ENCODE results near the gene ADSS2.
"Not testable (repeated sequence)": the region's sequence is repeated elsewhere in the genome, so short reads cannot be mapped to it uniquely, and the experiment has no call there.

Gene ADSS2

DNA sequence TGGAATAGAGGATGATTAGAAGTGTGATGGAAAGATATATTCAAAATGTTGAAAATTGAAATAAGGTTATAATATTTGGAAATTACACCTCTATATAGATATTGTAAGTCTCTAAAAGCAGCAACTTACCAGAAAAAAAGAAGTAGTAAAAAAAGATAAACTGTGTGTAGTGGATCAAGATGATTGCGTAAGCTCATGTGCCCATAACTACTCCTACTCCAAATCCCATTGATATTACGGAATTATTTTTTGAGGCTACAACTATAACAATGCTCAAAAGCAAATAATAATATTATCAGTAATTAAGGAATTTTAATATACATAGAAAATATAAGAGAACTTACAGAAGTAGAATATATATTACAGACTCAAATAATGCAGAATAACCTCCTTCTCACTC, 42.9 kb upstream of the ADSS2 start:
- Histone ChIP-seq H2AFZ (no peak overlapping the region), H3K4me1 (no peaks in the 10 kb centered on the region), H3K27ac (no peak overlapping the region), H3K4me3 (ENCODE audit: low read depth, low read length) (no peak overlapping the region), H3K4me2 (ENCODE audit: low read length) (no peak overlapping the region), H3K27me3 (ENCODE audit: control insufficient read depth, insufficient read depth, low read length) (no peaks in the 10 kb centered on the region), H3K9me3 (ENCODE audit: control insufficient read depth, low read length) (no peaks in the 10 kb centered on the region), H3K36me3 (ENCODE audit: control insufficient read depth, insufficient read depth, low read length) (no peaks in the 10 kb centered on the region), H3K9ac (no peak overlapping the region), H3K79me2 (no peaks in the 10 kb centered on the region)
- TF ChIP-seq, protein P1, sequence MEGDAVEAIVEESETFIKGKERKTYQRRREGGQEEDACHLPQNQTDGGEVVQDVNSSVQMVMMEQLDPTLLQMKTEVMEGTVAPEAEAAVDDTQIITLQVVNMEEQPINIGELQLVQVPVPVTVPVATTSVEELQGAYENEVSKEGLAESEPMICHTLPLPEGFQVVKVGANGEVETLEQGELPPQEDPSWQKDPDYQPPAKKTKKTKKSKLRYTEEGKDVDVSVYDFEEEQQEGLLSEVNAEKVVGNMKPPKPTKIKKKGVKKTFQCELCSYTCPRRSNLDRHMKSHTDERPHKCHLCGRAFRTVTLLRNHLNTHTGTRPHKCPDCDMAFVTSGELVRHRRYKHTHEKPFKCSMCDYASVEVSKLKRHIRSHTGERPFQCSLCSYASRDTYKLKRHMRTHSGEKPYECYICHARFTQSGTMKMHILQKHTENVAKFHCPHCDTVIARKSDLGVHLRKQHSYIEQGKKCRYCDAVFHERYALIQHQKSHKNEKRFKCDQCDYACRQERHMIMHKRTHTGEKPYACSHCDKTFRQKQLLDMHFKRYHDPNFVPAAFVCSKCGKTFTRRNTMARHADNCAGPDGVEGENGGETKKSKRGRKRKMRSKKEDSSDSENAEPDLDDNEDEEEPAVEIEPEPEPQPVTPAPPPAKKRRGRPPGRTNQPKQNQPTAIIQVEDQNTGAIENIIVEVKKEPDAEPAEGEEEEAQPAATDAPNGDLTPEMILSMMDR (IDR thresholded peaks at IDR 0.05), result no peak

DNA sequence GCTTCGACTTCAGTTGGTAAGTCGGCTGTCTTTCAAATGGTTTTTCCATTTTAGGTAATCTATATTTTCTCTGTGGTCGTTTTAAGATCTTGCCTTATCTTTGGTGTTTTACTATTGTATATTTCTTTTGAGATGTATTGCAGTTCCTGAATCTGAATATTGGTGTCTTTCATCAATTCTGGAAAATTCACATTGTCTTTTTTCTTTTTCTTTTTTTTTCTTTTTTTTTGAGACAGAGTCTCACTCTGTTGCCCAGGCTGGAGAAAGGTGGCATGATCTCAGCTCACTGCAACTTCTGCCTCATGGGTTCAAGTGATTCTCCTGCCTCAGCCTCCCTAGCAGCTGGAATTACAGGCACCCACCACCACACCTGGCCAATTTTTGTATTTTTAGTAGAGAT, 33.3 kb upstream of the ADSS2 start:
- H3K36me3 ChIP-seq (ENCODE audit: control insufficient read depth, insufficient read depth, low read length); H3K27ac ChIP-seq; H3K4me2 ChIP-seq (ENCODE audit: low read length); H3K4me1 ChIP-seq; H2AFZ ChIP-seq; H3K4me3 ChIP-seq (ENCODE audit: low read depth, low read length); H3K27me3 ChIP-seq (ENCODE audit: control insufficient read depth, insufficient read depth, low read length); H3K9me3 ChIP-seq (ENCODE audit: control insufficient read depth, low read length); H3K79me2 ChIP-seq; H3K9ac ChIP-seq: not testable (repeated sequence)

DNA sequence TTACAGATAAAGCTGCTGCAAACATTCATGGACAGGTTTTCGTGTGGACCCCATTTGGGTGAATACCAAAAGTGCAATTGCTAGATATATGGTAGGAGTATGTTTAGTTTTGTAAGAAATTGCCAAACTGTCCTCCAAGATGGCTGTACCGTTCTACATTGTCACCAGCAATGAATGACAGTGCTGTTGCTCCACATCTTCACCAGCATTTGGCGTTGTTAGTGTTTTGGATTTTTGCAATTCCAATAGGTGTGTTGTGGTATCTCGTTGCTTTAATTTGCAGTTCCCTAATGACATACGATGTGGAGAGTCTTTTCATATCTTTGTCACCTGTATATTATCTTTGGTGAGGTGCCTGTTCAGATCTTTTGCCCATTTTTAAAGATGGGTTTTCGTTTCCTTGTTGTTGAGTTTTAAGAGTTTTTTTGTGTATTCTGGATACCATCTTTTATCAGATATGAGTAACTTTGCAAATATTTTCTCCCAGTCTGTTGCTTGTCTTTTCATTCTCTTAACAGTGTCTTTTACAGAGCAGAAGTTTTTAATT, 21.4 kb upstream of the ADSS2 start:
- no peaks in the 10 kb centered on the region for H3K27me3 ChIP-seq (ENCODE audit: control insufficient read depth, insufficient read depth, low read length)
- no peak overlapping the region for H3K4me3 ChIP-seq (ENCODE audit: low read depth, low read length)
- no peaks in the 10 kb centered on the region for H3K4me1 ChIP-seq
- H3K4me2 ChIP-seq (ENCODE audit: low read length), result no peak overlapping the region
- no peaks in the 10 kb centered on the region for H3K9me3 ChIP-seq (ENCODE audit: control insufficient read depth, low read length)
- no peak overlapping the region for H3K27ac ChIP-seq
- H3K9ac ChIP-seq, result no peak overlapping the region
- no peaks in the 10 kb centered on the region for H3K36me3 ChIP-seq (ENCODE audit: control insufficient read depth, insufficient read depth, low read length)
- TF ChIP-seq, protein P1 (IDR thresholded peaks at IDR 0.05), result no peak
- no peaks in the 10 kb centered on the region for H3K79me2 ChIP-seq
- no peak overlapping the region for H2AFZ ChIP-seq

GRCh38 chr1:244466724-244467123, 15.0 kb upstream of the ADSS2 start:
- Histone ChIP-seq H3K27me3 (ENCODE audit: control insufficient read depth, insufficient read depth, low read length) (no peaks in the 10 kb centered on the region), H3K27ac (no peak overlapping the region), H3K79me2 (no peaks in the 10 kb centered on the region), H3K4me1 (no peaks in the 10 kb centered on the region), H3K4me2 (ENCODE audit: low read length) (no peak overlapping the region), H3K9ac (no peak overlapping the region), H3K9me3 (ENCODE audit: control insufficient read depth, low read length) (no peaks in the 10 kb centered on the region), H3K4me3 (ENCODE audit: low read depth, low read length) (no peak overlapping the region), H2AFZ (no peak overlapping the region), H3K36me3 (ENCODE audit: control insufficient read depth, insufficient read depth, low read length) (no peaks in the 10 kb centered on the region)
- TF ChIP-seq, protein P1 (IDR thresholded peaks at IDR 0.05), result no peak

GRCh38 chr1:244461245-244462071, 9.7 kb upstream of the ADSS2 start, which contains the start of gene CATSPERE:
Gene CATSPERE, plus strand, starts transcription at chr1:244461273. Its CDS starts 157 bp downstream, at chr1:244461430.
- Histone ChIP-seq H3K27me3 (ENCODE audit: control insufficient read depth, insufficient read depth, low read length) (no peaks in the 10 kb centered on the region), H3K9ac (no peak within 1 kb of the TSS), H3K27ac (peak within 1 kb of the TSS; percentile 85), H2AFZ (peak within 1 kb of the TSS; percentile 94), H3K4me3 (ENCODE audit: low read depth, low read length) (peak within 1 kb of the TSS; percentile 69), H3K9me3 (ENCODE audit: control insufficient read depth, low read length) (no peaks in the 10 kb centered on the region), H3K79me2 (no peaks in the 10 kb centered on the region), H3K36me3 (ENCODE audit: control insufficient read depth, insufficient read depth, low read length) (no peaks in the 10 kb centered on the region), H3K4me1 (no peaks in the 10 kb centered on the region), H3K4me2 (ENCODE audit: low read length) (peak within 1 kb of the TSS; percentile 78)
- TF ChIP-seq, protein P1 (IDR thresholded peaks at IDR 0.05), result no peak

Measured in parathyroid adenoma (tissue), 2 donors.